GM21390 (cell line): ENCODE measurements around the gene ANKRD42.

Experiments
- ATAC-seq: cut with Tn5 transposase; IDR thresholded peaks from one replicate; pipeline ENCODE4 v1.9.1; 2021; ENCODE audit not compliant: unreplicated experiment

ANKRD42 gene

GRCh38 chr11:83193315-83194280 lies at the start of gene ANKRD42:
TSS of gene ANKRD42 (plus strand) at chr11:83193712. CDS start at chr11:83194671, 959 bp downstream.
- ATAC-seq: peak; percentile 92

GRCh38 chr11:83147895-83148294 lies 45.6 kb upstream of the ANKRD42 start:
- ATAC-seq: no peak

- ATAC-seq: no peak
Observed at GRCh38 chr11:83150450-83150849, 43.1 kb upstream of the ANKRD42 start.

GRCh38 chr11:83151274-83151977 lies 42.1 kb upstream of the ANKRD42 start:
- ATAC-seq: no peak

- no peak for ATAC-seq
Observed at GRCh38 chr11:83152264-83152663, 41.2 kb upstream of the ANKRD42 start.

- no peak for ATAC-seq
Observed at GRCh38 chr11:83153764-83154163, 39.7 kb upstream of the ANKRD42 start.

- ATAC-seq: peak; percentile 93
Observed at GRCh38 chr11:83156144-83156995, 37.1 kb upstream of the ANKRD42 start.

- no peak for ATAC-seq
Observed at GRCh38 chr11:83156996-83157593, 36.4 kb upstream of the ANKRD42 start, which contains the start of gene PCF11. TSS of gene PCF11 (plus strand) at chr11:83157131. CDS start at chr11:83157440, 309 bp downstream.

- ATAC-seq: no peak
Observed at GRCh38 chr11:83157594-83158356, 35.7 kb upstream of the ANKRD42 start.

GRCh38 chr11:83158357-83158786 lies 35.1 kb upstream of the ANKRD42 start:
- no peak for ATAC-seq

GRCh38 chr11:83158965-83159901 lies 34.3 kb upstream of the ANKRD42 start:
- no peak for ATAC-seq

GRCh38 chr11:83159902-83160865 lies 33.3 kb upstream of the ANKRD42 start:
- no peak for ATAC-seq

GRCh38 chr11:83161610-83162199 lies 31.8 kb upstream of the ANKRD42 start:
- ATAC-seq: no peak

- peak; percentile 57 for ATAC-seq
Observed at GRCh38 chr11:83162377-83162776, 31.1 kb upstream of the ANKRD42 start.

- ATAC-seq: no peak
Observed at GRCh38 chr11:83166193-83166866, 27.2 kb upstream of the ANKRD42 start.

- ATAC-seq: no peak
Observed at GRCh38 chr11:83168756-83169155, 24.8 kb upstream of the ANKRD42 start.

GRCh38 chr11:83170865-83171264 lies 22.6 kb upstream of the ANKRD42 start:
- no peak for ATAC-seq
